Measurements from ENCODE around the gene CARS2.

GRCh38 chr13:110669036-110669435 is 36.9 kb downstream of the CARS2 start:
- no peak for TF ChIP-seq GATA2 (IDR thresholded peaks at IDR 0.05; ENCODE audit: low read depth, low read length)
- no peak for TF ChIP-seq GATA3 (IDR thresholded peaks at IDR 0.05; ENCODE audit: low read depth, low read length)
